Measurements from ENCODE around the gene SUMO4.

Gene SUMO4

DNA sequence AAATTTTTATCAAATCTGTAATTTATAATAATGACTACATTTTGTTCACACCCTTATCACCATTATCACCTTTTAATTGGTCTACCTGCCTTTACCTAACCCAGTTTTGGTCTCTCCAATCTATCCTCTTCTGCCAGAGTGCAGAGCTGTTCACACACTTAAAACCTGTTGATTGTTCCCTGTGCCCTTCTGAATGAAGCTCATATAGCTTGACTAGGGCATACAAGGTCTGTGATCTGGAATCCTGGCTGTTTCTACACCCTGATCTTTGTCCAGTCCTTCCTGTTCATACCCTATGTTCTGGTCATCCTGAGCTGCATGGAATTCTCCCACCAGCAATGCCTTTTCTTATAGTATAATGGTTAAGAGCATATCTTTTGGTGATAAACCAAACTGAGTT lies 28.9 kb upstream of the SUMO4 start:
- in situ Hi-C loops (cut with HindIII; ENCODE audit: low sequenced_read_pairs) = no loop called here
- DNase-seq (ENCODE audit: low read depth, low spot score) = no peak
- no peak overlapping the region for H3K4me3 ChIP-seq (ENCODE audit: low read depth, low read length)
- TF ChIP-seq, protein P1, sequence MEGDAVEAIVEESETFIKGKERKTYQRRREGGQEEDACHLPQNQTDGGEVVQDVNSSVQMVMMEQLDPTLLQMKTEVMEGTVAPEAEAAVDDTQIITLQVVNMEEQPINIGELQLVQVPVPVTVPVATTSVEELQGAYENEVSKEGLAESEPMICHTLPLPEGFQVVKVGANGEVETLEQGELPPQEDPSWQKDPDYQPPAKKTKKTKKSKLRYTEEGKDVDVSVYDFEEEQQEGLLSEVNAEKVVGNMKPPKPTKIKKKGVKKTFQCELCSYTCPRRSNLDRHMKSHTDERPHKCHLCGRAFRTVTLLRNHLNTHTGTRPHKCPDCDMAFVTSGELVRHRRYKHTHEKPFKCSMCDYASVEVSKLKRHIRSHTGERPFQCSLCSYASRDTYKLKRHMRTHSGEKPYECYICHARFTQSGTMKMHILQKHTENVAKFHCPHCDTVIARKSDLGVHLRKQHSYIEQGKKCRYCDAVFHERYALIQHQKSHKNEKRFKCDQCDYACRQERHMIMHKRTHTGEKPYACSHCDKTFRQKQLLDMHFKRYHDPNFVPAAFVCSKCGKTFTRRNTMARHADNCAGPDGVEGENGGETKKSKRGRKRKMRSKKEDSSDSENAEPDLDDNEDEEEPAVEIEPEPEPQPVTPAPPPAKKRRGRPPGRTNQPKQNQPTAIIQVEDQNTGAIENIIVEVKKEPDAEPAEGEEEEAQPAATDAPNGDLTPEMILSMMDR (IDR thresholded peaks at IDR 0.05; ENCODE audit: low read depth, low read length) = no peak

DNA sequence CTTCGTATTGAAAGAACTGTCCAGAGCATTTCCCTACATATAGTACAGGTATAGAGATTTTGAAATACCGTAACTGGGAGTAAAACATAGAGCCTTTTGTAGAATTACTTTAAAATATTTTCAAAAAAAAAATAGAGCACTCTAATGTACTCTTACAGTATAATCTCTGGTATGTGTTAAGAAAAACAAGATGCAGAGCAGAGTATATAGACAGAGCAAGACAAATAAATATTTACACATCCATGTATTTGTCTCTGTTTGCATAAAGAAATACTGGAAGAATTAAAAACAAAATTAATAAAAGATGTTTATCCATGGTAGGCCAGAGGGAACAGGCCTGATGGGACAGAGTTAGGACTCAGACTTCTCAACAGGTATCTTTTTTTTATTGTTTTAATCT lies 28.0 kb upstream of the SUMO4 start:
- H3K4me3 ChIP-seq (ENCODE audit: low read depth, low read length) = no peak overlapping the region
- TF ChIP-seq, protein P1 (IDR thresholded peaks at IDR 0.05; ENCODE audit: low read depth, low read length) = no peak
- DNase-seq (ENCODE audit: low read depth, low spot score) = no peak
- in situ Hi-C loops (cut with HindIII; ENCODE audit: low sequenced_read_pairs) = no loop called here

DNA sequence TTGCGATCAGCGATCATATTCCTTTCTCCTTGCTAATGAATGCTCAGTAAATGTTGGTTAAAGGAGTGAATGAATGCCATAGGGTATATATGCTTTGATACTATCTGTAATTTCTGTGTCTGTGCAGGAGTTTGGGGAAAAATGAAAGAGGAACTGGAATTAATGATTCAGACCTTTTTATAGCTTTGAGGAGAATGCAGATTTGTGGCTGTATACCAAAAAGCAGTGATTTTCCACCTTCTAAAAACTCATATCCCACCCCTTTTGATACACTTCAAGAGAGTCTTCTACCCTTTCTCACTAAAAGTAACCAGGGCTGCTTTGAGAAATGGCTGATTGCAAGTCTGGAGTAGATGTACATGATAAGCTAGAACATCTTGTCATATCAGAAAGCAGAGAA lies 26.6 kb upstream of the SUMO4 start:
- DNase-seq (ENCODE audit: low read depth, low spot score) = no peak
- in situ Hi-C loops (cut with HindIII; ENCODE audit: low sequenced_read_pairs) = no loop called here
- TF ChIP-seq, protein P1 (IDR thresholded peaks at IDR 0.05; ENCODE audit: low read depth, low read length) = no peak
- H3K4me3 ChIP-seq (ENCODE audit: low read depth, low read length) = no peak overlapping the region

- in situ Hi-C loops (cut with HindIII; ENCODE audit: low sequenced_read_pairs) = no loop called here
- no peak overlapping the region for H3K4me3 ChIP-seq (ENCODE audit: low read depth, low read length)
- no peak for DNase-seq (ENCODE audit: low read depth, low spot score)
- TF ChIP-seq, protein P1 (IDR thresholded peaks at IDR 0.05; ENCODE audit: low read depth, low read length) = no peak
These were observed 20.1 kb upstream of the SUMO4 start for GRCh38 chr6:149379977-149380376.

DNA sequence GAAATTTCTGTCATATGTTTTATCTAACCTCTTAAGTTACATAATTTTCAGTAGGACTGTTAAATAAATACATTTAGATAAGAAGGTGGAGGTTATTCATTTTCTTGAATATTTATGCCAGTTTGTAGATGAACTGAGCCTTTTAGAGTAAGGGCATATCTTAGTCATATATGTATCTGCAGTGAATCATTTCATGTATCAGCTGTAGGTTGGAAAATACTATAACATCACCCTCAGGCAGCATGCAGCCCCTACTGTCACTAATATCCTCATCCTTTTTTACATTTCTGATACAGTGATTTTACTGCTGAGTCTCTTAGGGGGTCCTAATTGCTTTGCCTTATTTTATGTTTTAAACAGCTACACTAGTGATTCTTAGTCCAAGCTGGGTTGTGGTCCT lies 19.5 kb upstream of the SUMO4 start:
- TF ChIP-seq, protein P1 (IDR thresholded peaks at IDR 0.05; ENCODE audit: low read depth, low read length) = no peak
- H3K4me3 ChIP-seq (ENCODE audit: low read depth, low read length) = no peak overlapping the region
- DNase-seq (ENCODE audit: low read depth, low spot score) = no peak
- in situ Hi-C loops (cut with HindIII; ENCODE audit: low sequenced_read_pairs) = no loop called here

GRCh38 chr6:149383371-149383770 lies 16.7 kb upstream of the SUMO4 start:
- in situ Hi-C loops (cut with HindIII; ENCODE audit: low sequenced_read_pairs) = no loop called here
- no peak overlapping the region for H3K4me3 ChIP-seq (ENCODE audit: low read depth, low read length)
- TF ChIP-seq, protein P1 (IDR thresholded peaks at IDR 0.05; ENCODE audit: low read depth, low read length) = no peak
- DNase-seq (ENCODE audit: low read depth, low spot score) = no peak

- no peak overlapping the region for H3K4me3 ChIP-seq (ENCODE audit: low read depth, low read length)
- no peak for DNase-seq (ENCODE audit: low read depth, low spot score)
- TF ChIP-seq, protein P1 (IDR thresholded peaks at IDR 0.05; ENCODE audit: low read depth, low read length) = no peak
- in situ Hi-C loops (cut with HindIII; ENCODE audit: low sequenced_read_pairs) = no loop called here
These were observed 15.6 kb upstream of the SUMO4 start for GRCh38 chr6:149384464-149384863.

Data from astrocyte of the spinal cord (primary cell).